Transverse colon (tissue), 3 donors: ENCODE measurements around the gene TDRD9.

Source experiments
- CTCF ChIP-seq, 5 experiments: fragments of 200-600 bp in 3 of 5; fragments of 450-650 bp in 2 of 5; sonication (generic) in 3 of 5; IDR thresholded peaks; 1 replicate in 2 of 5; 2 replicates in 3 of 5; pipeline ENCODE4 v1.5.1; 2016 to 2017; ENCODE audit warnings: antibody characterized with exemption in 5 of 5, inconsistent platforms in 3 of 5, mild to moderate bottlenecking in 2 of 5, moderate library complexity in 1 of 5
- EP300 ChIP-seq: sonication (generic); formaldehyde crosslinking; IDR thresholded peaks from one replicate; pipeline ENCODE4 v1.6.1; 2017; ENCODE audit warnings: antibody characterized with exemption, low read depth
- POLR2A ChIP-seq: fragments of 450-650 bp; IDR thresholded peaks from one replicate; pipeline ENCODE4 v1.6.1; 2016; ENCODE audit warnings: antibody characterized with exemption, mild to moderate bottlenecking, moderate library complexity

GRCh38 chr14:103984196-103984595, 55.9 kb downstream of the TDRD9 start:
- TF ChIP-seq CTCF (IDR thresholded peaks at IDR 0.05) = no peak
- TF ChIP-seq POLR2A = no peak
- no peak for TF ChIP-seq EP300
